Upper lobe of right lung (tissue), 1 donor: Measurements from ENCODE around the gene AURKAIP1. TPM values are rescaled to one million over a fixed set of nuclear protein-coding genes. Genes with fewer than 3 reads are reported as not detected.
A peak's percentile ranks its signal among the peaks of the same experiment; 100 is the strongest.

ENCODE experiments used
- ATAC-seq: fragments of 200-7000 bp; cut with Tn5 transposase; one replicate; pipeline ENCODE4 v1.9.1; 2020; ENCODE audit warnings: mild to moderate bottlenecking, moderate library complexity
- DNase-seq: peaks from one replicate; pipeline ENCODE4 v3.0.0-alpha.2; 2020
- H3K27ac ChIP-seq: fragments of 200-600 bp; one replicate; pipeline ENCODE4 v1.8.0; 2022
- H3K27me3 ChIP-seq: fragments of 200-600 bp; one replicate; pipeline ENCODE4 v1.8.0; 2022; ENCODE audit warnings: mild to moderate bottlenecking
- H3K36me3 ChIP-seq: fragments of 200-600 bp; one replicate; pipeline ENCODE4 v1.8.0; 2022
- H3K4me1 ChIP-seq: fragments of 200-600 bp; one replicate; pipeline ENCODE4 v1.8.0; 2022
- H3K4me3 ChIP-seq: fragments of 200-600 bp; one replicate; pipeline ENCODE4 v1.8.0; 2022; ENCODE audit warnings: mild to moderate bottlenecking
- H3K9me3 ChIP-seq: fragments of 200-600 bp; one replicate; pipeline ENCODE4 v1.8.0; 2022
- intact Hi-C: fragments of 100-400 bp; cut with DNase I; formaldehyde crosslinking; loops from one replicate; pipeline ENCODE4 v1.11.0; 2022
- total RNA-seq: library from RNA; stranded (reverse); fragmentation: NEBNext Ultra II Directional; extraction: Animal tissue kit (Norgen Biotek cat#: 25700); gene quantifications from one replicate; pipeline ENCODE4 v1.2.1, GENCODE V29; 2021
- TF ChIP-seq, protein P1 (sequence below): fragments of 200-600 bp; IDR thresholded peaks from one replicate; pipeline ENCODE4 v1.8.0; 2022; ENCODE audit warnings: antibody characterized with exemption
- donor health status: DM: no; HTN: yes; CAD: no; lungs with severe emphysema.

Gene AURKAIP1
- total RNA-seq, 1 donor from 2014 or later, result 92.1 TPM

DNA sequence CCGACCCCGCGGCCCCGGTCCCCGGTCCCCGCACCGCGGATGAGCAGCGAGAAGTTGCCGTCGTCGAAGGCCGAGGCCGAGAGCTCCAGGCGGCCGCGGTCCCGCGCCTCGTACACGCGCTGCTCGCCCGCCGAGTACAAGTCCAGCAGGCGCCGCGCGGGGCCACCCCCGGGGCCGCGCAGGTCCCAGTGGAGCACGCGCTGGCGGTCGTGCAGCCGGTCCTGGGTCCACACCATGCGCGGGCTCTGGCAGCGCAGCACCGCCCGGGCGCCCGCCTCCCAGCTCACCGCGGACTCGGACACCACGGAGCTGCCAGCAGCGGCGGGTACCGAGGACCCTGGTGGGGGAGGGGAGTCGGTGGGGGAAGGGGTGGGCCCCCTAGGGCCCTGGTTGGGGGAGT, 19.6 kb downstream of the AURKAIP1 start:
- Histone ChIP-seq H3K36me3 (no peaks in the 10 kb centered on the region), H3K27ac (no peak overlapping the region), H3K27me3 (peaks cover 23% of the 10 kb centered on the region), H3K4me1 (peaks cover 31% of the 10 kb centered on the region), H3K4me3 (peak overlapping the region; percentile 21), H3K9me3 (no peaks in the 10 kb centered on the region)
- ATAC-seq (peak; percentile 48), DNase-seq (no peak)
- TF ChIP-seq, protein P1, sequence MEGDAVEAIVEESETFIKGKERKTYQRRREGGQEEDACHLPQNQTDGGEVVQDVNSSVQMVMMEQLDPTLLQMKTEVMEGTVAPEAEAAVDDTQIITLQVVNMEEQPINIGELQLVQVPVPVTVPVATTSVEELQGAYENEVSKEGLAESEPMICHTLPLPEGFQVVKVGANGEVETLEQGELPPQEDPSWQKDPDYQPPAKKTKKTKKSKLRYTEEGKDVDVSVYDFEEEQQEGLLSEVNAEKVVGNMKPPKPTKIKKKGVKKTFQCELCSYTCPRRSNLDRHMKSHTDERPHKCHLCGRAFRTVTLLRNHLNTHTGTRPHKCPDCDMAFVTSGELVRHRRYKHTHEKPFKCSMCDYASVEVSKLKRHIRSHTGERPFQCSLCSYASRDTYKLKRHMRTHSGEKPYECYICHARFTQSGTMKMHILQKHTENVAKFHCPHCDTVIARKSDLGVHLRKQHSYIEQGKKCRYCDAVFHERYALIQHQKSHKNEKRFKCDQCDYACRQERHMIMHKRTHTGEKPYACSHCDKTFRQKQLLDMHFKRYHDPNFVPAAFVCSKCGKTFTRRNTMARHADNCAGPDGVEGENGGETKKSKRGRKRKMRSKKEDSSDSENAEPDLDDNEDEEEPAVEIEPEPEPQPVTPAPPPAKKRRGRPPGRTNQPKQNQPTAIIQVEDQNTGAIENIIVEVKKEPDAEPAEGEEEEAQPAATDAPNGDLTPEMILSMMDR, result no peak
- intact Hi-C loops, result no loop called here

DNA sequence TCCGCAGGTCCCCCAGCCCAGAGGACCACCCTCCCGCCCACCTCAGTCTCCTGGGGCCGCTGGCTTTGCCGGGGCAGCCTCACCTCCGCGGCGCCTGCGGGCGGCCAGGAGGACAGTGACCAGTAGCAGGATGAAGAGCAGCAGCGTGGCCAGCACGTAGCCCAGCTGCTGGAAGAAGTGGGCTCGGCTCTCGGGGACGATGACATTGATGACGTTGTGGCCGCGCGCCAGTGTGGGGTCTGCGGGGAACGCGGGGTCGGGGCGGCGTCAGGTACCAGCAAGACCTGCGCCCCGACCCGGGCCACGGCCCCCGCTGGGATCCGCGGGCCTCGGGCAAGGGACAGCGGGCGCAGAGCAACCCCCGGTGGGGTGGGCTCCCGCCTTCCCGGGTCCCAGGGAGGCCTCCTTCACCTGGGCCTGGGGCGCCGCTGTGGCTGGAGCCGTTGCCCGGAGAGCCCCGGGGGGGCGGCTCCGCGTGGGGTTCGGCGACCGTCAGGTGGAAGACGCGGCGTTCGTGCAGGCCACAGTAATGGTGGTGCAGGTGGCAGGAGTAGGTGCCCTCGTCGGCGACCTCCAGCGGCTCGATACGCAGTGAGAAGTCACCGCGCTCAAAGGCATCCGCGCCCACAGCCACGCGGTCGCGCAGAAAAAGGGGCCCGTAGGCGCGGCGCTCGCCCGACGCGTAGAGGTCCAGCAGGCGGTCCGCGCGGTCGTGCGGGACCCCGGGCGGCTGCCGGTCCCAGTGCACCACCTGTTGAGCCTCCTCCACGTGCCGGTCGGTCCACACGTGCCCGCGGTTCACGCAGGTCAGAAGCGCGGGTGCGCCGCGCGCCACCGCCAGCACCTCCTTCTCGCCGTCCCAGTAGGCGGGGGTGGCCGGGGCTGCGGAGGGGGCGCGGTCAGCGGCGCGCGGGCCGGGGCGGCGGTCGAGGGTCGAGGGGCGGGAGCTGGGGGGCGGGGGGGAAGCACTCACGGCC, 20.4 kb downstream of the AURKAIP1 start:
- H3K4me3 ChIP-seq, result peak overlapping the region; percentile 21
- TF ChIP-seq, protein P1, result no peak
- no peaks in the 10 kb centered on the region for H3K9me3 ChIP-seq
- peaks cover 31% of the 10 kb centered on the region for H3K4me1 ChIP-seq
- H3K27ac ChIP-seq, result no peak overlapping the region
- no peak for ATAC-seq
- peaks cover 23% of the 10 kb centered on the region for H3K27me3 ChIP-seq
- no peaks in the 10 kb centered on the region for H3K36me3 ChIP-seq
- no peak for DNase-seq
- intact Hi-C loops, result no loop called here

DNA sequence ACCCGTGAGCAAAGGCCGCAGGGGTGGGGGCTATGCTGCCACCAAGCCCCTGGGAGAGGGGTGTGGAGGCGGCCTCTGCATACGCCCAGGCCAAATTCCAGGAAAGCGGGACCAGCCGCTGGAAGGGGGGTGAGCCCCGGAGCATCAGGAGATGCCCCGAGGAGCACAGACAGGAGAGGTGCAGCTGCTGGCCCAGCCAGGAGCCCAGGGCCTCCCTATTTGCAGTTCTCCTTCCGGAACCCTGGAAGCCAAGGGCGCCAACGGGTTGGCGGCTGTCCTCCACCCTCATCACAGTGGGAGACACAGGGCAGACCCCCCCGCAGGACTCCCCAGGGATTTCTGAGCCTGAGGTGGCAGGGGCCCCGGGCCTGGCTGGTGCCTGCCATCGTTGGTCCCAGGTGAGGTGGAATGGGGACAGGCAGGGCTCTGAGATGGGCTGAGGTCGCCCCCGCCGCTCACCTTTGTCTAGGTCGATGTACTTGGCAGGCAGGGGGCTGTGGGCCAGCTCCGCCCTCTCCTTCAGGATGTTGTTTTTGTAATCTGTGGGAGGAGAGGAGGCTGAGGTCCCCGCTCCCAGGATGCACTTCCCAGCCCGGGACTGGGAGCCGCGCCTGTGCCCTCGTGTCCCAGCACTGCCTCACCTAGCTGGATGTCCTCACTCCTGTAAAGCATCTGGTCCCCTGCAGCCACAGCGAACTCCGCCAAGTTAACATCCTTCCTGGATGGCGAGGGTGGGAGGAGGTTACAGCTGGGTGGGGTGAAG, 21.4 kb downstream of the AURKAIP1 start:
- H3K4me3 ChIP-seq, result no peak overlapping the region
- intact Hi-C loops, result no loop called here
- H3K27me3 ChIP-seq, result peaks cover 22% of the 10 kb centered on the region
- no peaks in the 10 kb centered on the region for H3K9me3 ChIP-seq
- no peak for DNase-seq
- TF ChIP-seq, protein P1, result no peak
- peaks cover 25% of the 10 kb centered on the region for H3K4me1 ChIP-seq
- no peak for ATAC-seq
- H3K27ac ChIP-seq, result no peak overlapping the region
- no peaks in the 10 kb centered on the region for H3K36me3 ChIP-seq

DNA sequence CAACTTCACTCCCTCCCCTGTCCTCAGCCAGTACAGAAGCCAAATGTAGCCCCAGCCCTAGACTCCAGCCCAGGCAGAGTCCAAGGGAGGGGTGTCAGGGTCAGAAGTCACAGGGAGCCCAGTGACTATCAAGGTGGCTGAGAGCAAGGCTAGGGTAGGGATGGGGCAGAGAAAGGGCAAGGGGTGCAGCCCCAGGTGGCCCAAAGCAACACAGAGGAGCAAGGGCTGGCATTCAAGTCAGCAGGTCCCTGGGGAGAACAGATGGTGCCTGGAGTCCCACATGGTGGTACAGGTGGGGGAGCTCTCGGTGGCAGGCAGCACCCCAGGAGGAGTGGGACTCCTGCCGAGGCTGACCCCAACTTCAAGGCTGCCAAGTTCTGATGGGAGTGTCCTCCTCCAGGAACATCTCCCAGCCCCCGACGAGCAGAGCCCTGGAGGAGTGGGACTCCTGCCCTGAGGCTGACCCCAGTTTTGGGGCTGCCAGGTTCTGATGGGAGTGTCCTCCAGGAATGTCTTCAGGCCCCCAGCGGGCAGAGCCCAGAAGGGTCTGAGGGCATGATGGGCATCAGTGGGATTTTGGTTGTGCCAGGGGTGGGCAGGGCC, 22.1 kb downstream of the AURKAIP1 start:
- peaks cover 15% of the 10 kb centered on the region for H3K27me3 ChIP-seq
- H3K4me3 ChIP-seq, result no peak overlapping the region
- no peaks in the 10 kb centered on the region for H3K36me3 ChIP-seq
- TF ChIP-seq, protein P1, result no peak
- no peaks in the 10 kb centered on the region for H3K9me3 ChIP-seq
- peaks cover 26% of the 10 kb centered on the region for H3K4me1 ChIP-seq
- intact Hi-C loops, result no loop called here
- ATAC-seq (no peak), DNase-seq (no peak)
- no peak overlapping the region for H3K27ac ChIP-seq

DNA sequence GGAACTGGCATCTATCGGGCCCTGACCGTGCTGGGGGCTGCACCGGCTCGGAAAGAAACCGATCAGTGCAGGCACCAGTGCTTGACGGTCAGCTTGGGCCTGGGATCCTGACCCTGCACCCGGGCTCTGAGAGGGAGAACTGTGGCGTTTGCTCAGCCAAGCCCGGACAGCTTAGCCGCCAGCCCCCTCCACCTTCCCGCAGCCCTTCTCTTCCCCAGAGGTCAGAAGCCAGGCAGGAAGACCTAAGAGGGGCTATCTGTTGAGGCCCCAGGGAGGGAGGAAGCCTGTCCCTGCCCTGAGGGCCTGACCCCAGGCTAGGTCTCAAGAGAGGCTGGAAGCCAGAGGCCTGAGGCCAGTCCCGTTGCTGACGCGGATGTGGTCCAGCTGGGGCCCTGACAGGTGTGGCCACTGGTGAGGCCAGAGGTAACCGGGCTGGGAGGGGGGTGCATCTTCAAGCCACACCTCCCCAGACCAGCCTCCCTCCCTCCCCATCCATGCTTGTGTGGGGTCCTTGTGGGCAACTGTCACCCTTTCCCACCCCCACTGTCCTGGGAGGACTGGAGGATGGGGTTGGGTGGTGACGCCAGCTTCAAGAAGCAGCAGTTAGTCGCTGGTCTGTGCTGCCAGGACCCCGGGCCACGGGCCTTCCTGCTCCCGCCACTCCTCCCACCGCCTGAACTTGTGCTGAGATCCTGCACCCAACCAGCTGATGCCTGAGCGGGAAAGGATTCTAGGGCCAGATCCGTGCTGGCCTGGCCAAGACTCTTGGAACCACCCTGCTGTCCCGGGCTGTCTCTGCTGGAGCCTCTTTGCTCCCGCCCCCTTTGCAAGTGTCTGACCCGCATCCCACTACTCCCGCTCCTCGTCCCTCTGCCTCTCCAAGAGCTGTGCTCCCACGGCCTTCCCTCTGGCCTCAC, 23.2 kb downstream of the AURKAIP1 start:
- Histone ChIP-seq H3K9me3 (no peaks in the 10 kb centered on the region), H3K4me3 (no peak overlapping the region), H3K36me3 (no peaks in the 10 kb centered on the region), H3K27me3 (peaks cover 11% of the 10 kb centered on the region), H3K4me1 (peaks cover 35% of the 10 kb centered on the region), H3K27ac (peak overlapping the region; percentile 30)
- ATAC-seq (no peak), DNase-seq (no peak)
- intact Hi-C loops, result no loop called here
- TF ChIP-seq, protein P1, result no peak
